SK-N-MC (cell line): Measurements from ENCODE around the gene CELSR1.
"Not testable (repeated sequence)": the region's sequence is repeated elsewhere in the genome, so short reads cannot be mapped to it uniquely, and the experiment has no call there.

ENCODE experiments used
- EZH2 ChIP-seq: fragments of 200-600 bp; sonication (generic); IDR thresholded peaks from one replicate; pipeline ENCODE4 v1.6.1; 2017; ENCODE audit warnings: antibody characterized with exemption
- FOXP2 ChIP-seq: optimal IDR thresholded peaks from 2 replicates; pipeline ENCODE3; 2011; ENCODE audit warnings: mild to moderate bottlenecking, moderate library complexity; ENCODE audit not compliant: insufficient read depth; ENCODE audit errors: extremely low read length, control extremely low read depth
- POLR2AphosphoS5 ChIP-seq: IDR thresholded peaks from 2 replicates; pipeline ENCODE4 v1.6.1; 2012; ENCODE audit warnings: mild to moderate bottlenecking, low read depth, low read length, borderline replicate concordance

DNA sequence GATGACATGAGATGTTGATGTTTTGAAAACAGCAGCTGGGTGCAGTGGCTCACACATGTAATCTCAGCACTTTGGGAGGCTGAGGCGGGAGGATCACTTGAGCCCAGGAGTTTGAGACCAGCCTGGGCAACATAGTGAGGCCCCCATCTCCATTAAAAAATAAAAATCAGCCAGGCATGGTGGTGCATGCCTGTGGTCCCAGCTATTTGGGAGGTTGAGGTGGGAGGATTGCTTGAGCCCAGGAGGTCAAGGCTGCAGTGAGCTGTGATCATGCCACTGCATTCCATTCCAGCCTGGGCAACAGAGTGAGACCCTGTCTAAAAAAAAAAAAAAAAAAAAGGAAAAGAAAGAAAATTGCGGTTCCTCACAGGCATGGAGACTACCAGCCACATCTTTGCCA lies 224.6 kb downstream of the CELSR1 start:
- not testable (repeated sequence) for TF ChIP-seq POLR2AphosphoS5, FOXP2, EZH2
